ENCODE measurements around the gene SIX3.

DNA sequence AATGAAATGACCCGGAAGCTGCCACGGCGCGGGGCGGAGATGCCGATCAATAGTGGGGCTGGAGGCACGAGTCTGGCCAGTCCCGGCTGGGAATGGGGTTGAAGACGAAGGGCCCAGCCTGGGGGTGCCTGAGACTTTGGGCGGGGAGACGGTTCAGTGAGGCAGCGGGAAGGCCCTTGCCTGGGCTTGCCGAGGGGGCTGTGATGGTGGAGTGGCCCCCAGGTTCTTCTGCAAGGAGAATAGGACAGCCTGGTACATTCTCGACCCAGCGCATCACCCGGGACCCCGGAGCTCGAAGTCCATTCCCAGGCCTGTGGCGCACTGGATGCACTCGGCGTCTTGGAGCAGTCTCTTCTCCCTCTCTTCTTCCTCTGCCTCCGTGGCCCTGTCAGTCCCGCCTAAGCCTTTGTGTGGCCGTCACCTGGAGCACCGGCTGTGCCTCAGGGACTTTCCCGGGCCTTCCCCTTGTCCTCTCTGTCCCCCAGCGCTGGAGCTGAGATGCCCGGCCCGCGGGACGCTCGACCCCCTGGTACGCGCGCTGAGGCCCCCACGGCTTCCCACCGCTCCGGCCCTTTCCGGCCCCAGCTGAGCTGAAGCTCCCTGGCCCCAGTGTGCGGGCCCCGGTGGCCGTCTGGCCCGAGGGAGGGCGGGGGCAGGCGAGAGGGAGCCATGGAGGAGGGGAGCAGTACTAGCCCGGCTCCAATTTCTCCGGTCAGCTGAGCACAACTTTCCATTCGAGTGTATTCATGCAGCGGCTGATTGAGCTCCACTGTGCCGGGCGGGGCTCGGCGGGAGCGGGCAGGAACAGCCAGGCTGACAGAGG lies 8.0 kb downstream of the SIX3 start:
- TF ChIP-seq, protein P1, sequence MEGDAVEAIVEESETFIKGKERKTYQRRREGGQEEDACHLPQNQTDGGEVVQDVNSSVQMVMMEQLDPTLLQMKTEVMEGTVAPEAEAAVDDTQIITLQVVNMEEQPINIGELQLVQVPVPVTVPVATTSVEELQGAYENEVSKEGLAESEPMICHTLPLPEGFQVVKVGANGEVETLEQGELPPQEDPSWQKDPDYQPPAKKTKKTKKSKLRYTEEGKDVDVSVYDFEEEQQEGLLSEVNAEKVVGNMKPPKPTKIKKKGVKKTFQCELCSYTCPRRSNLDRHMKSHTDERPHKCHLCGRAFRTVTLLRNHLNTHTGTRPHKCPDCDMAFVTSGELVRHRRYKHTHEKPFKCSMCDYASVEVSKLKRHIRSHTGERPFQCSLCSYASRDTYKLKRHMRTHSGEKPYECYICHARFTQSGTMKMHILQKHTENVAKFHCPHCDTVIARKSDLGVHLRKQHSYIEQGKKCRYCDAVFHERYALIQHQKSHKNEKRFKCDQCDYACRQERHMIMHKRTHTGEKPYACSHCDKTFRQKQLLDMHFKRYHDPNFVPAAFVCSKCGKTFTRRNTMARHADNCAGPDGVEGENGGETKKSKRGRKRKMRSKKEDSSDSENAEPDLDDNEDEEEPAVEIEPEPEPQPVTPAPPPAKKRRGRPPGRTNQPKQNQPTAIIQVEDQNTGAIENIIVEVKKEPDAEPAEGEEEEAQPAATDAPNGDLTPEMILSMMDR (conservative IDR thresholded peaks at IDR 0.05; ENCODE audit: low read depth, low read length) = no peak
- TF ChIP-seq EZH2 (IDR thresholded peaks at IDR 0.05; ENCODE audit: low read length, unreplicated experiment) = no peak
